Transverse colon (tissue), 4 donors: ENCODE data around the gene PZP. TPM values are rescaled to one million over a fixed set of nuclear protein-coding genes. Genes with fewer than 3 reads are reported as not detected.
"Not testable (repeated sequence)": the region's sequence is repeated elsewhere in the genome, so short reads cannot be mapped to it uniquely, and the experiment has no call there.

ENCODE experiments used
- DNase-seq: peaks from one replicate; pipeline ENCODE4 v3.0.0-alpha.2; 2019
- H3K27ac ChIP-seq, 4 donors: fragments of 200-600 bp; sonication (generic); 2 replicates each; pipeline ENCODE4 v1.5.1; 2016 to 2018; ENCODE audit warnings: inconsistent platforms in 4 of 4
- H3K27me3 ChIP-seq: fragments of 200-600 bp; sonication (generic); 2 replicates; pipeline ENCODE4 v1.5.1; 2017; ENCODE audit warnings: inconsistent platforms
- H3K36me3 ChIP-seq, 4 donors: fragments of 200-600 bp; sonication (generic); 2 replicates each; pipeline ENCODE4 v1.5.1; 2017 to 2019; ENCODE audit warnings: inconsistent platforms in 4 of 4
- H3K4me1 ChIP-seq, 4 donors: fragments of 200-600 bp; sonication (generic); 2 replicates each; pipeline ENCODE4 v1.5.1; 2017 to 2020; ENCODE audit warnings: inconsistent platforms in 4 of 4
- H3K4me3 ChIP-seq, 4 donors: fragments of 200-600 bp; sonication (generic); 1 replicate in 1 of 4; 2 replicates in 3 of 4; pipeline versions ENCODE4 v1.5.1 to v1.6.1; 2017 to 2019; ENCODE audit warnings: inconsistent platforms in 4 of 4
- H3K9me3 ChIP-seq, 2 donors: fragments of 200-600 bp; sonication (generic); 2 replicates each; pipeline ENCODE4 v1.5.1; 2017 to 2019; ENCODE audit warnings: inconsistent platforms in 2 of 2
- CTCF ChIP-seq, 5 experiments: fragments of 200-600 bp in 3 of 5; fragments of 450-650 bp in 2 of 5; sonication (generic) in 3 of 5; IDR thresholded peaks; 1 replicate in 2 of 5; 2 replicates in 3 of 5; pipeline ENCODE4 v1.5.1; 2016 to 2017; ENCODE audit warnings: antibody characterized with exemption in 5 of 5, inconsistent platforms in 3 of 5, mild to moderate bottlenecking in 2 of 5, moderate library complexity in 1 of 5
- EP300 ChIP-seq: sonication (generic); formaldehyde crosslinking; IDR thresholded peaks from one replicate; pipeline ENCODE4 v1.6.1; 2017; ENCODE audit warnings: antibody characterized with exemption, low read depth
- POLR2A ChIP-seq: fragments of 450-650 bp; IDR thresholded peaks from one replicate; pipeline ENCODE4 v1.6.1; 2016; ENCODE audit warnings: antibody characterized with exemption, mild to moderate bottlenecking, moderate library complexity
- POLR2AphosphoS5 ChIP-seq, 3 donors: sonication (generic); formaldehyde crosslinking; IDR thresholded peaks; one replicate each; pipeline ENCODE4 v1.6.1; 2016; ENCODE audit warnings: antibody characterized with exemption in 3 of 3
- WGBS, 2 donors: methylation state at CpG; one replicate each; pipeline ENCODE4 v1.1.5; 2018; ENCODE audit warnings: low coverage in 1 of 2; 5-methylcytosine and 5-hydroxymethylcytosine counted together
- in situ Hi-C, 4 donors: fragments of 200-750 bp; cut with MboI; loops; one replicate each; pipeline versions ENCODE4 v1.15.0 to v1.15.1; 2017; ENCODE audit warnings: low sequenced_read_pairs in 3 of 4, low pct_ligation_motif_present in 1 of 4, low pct_unique_long_range_greater_than_20kb in 1 of 4
- intact Hi-C: fragments of 100-400 bp; cut with DNase I; formaldehyde crosslinking; loops from one replicate; pipeline ENCODE4 v1.15.1; 2023; ENCODE audit warnings: low total_unique reads
- total RNA-seq, 4 donors: library from RNA; depleted of rRNA; stranded (reverse); fragments of >200 nt; gene quantifications; one replicate each; pipeline ENCODE4 v1.1.0, GENCODE V29; 2016

PZP gene
- total RNA-seq, 4 donors from 2014 or later, result not detected

- TF ChIP-seq EP300 (no peak), POLR2A (no peak), CTCF (IDR thresholded peaks at IDR 0.05) (no peak), POLR2AphosphoS5 (IDR thresholded peaks at IDR 0.05) (no peak)
- 44 to 47% methylated on average over 1 of the region's 1 CpG for WGBS, 2 donors
- in situ Hi-C loops (no loop called here), intact Hi-C loops (no loop called here)
- no peak for DNase-seq
- Histone ChIP-seq H3K4me3 (no peak overlapping the region), H3K9me3 (no peaks in the 10 kb centered on the region), H3K4me1 (no peaks in the 10 kb centered on the region), H3K27ac (no peak overlapping the region), H3K36me3 (no peaks in the 10 kb centered on the region), H3K27me3 (no peaks in the 10 kb centered on the region)
Observed at GRCh38 chr12:9243999-9244649, 35.9 kb upstream of the PZP start.

- no peak for DNase-seq
- intact Hi-C loops, result no loop called here
- H3K4me3 ChIP-seq, result no peak overlapping the region
- in situ Hi-C loops, result no loop called here
- H3K27me3 ChIP-seq, result no peaks in the 10 kb centered on the region
- TF ChIP-seq POLR2AphosphoS5 (IDR thresholded peaks at IDR 0.05) (no peak), CTCF (IDR thresholded peaks at IDR 0.05) (no peak), EP300 (no peak), POLR2A (no peak)
- no peak overlapping the region for H3K27ac ChIP-seq
- H3K4me1 ChIP-seq, result no peaks in the 10 kb centered on the region
- WGBS, 2 donors, result 88 to 100% methylated on average over 1 to 3 of the region's 3 CpGs
- H3K9me3 ChIP-seq, result no peaks in the 10 kb centered on the region
- no peaks in the 10 kb centered on the region for H3K36me3 ChIP-seq
Observed at GRCh38 chr12:9241301-9241700, 33.1 kb upstream of the PZP start.

GRCh38 chr12:9240776-9241175, 32.6 kb upstream of the PZP start:
- peak overlapping the region in 1 of 4 donors; percentile 46 for H3K4me3 ChIP-seq
- no peaks in the 10 kb centered on the region for H3K27me3 ChIP-seq
- no peak overlapping the region for H3K27ac ChIP-seq
- no peaks in the 10 kb centered on the region for H3K9me3 ChIP-seq
- no peak for TF ChIP-seq POLR2AphosphoS5 (IDR thresholded peaks at IDR 0.05)
- TF ChIP-seq EP300, result no peak
- TF ChIP-seq CTCF (IDR thresholded peaks at IDR 0.05), result no peak
- TF ChIP-seq POLR2A, result no peak
- WGBS, 2 donors, result 88 to 94% methylated on average over 5 of the region's 5 CpGs
- intact Hi-C loops (no loop called here), in situ Hi-C loops (no loop called here)
- no peaks in the 10 kb centered on the region for H3K36me3 ChIP-seq
- no peaks in the 10 kb centered on the region for H3K4me1 ChIP-seq
- DNase-seq, result no peak

- H3K4me1 ChIP-seq, intact Hi-C loops, H3K9me3 ChIP-seq, DNase-seq, in situ Hi-C loops, H3K36me3 ChIP-seq, H3K27me3 ChIP-seq: not testable (repeated sequence)
- WGBS, 2 donors, result 26 to 38% methylated on average over 19 to 30 of the region's 33 CpGs
- H3K4me3 ChIP-seq, result peak overlapping the region in 3 of 4 donors; percentile 16 to 46 (median 19)
- peak overlapping the region in 1 of 4 donors; percentile 47 for H3K27ac ChIP-seq
Observed at GRCh38 chr12:9240004-9240635, 31.9 kb upstream of the PZP start.

GRCh38 chr12:9237286-9237685, 29.1 kb upstream of the PZP start:
- 83 to 100% methylated on average over 1 of the region's 1 CpG for WGBS, 2 donors
- Histone ChIP-seq H3K36me3 (no peaks in the 10 kb centered on the region), H3K4me3 (no peak overlapping the region), H3K9me3 (no peaks in the 10 kb centered on the region), H3K27ac (no peak overlapping the region), H3K4me1 (no peaks in the 10 kb centered on the region), H3K27me3 (no peaks in the 10 kb centered on the region)
- no peak for DNase-seq
- TF ChIP-seq EP300, result no peak
- TF ChIP-seq POLR2A, result no peak
- TF ChIP-seq POLR2AphosphoS5 (IDR thresholded peaks at IDR 0.05), result no peak
- no peak for TF ChIP-seq CTCF (IDR thresholded peaks at IDR 0.05)
- intact Hi-C loops (no loop called here), in situ Hi-C loops (no loop called here)
